ENCODE measurements around the gene OR51I1. TPM values are rescaled to one million over a fixed set of nuclear protein-coding genes. Genes with fewer than 3 reads are reported as not detected.

OR51I1 gene
- polyA plus RNA-seq, 2 of the 4 experiments (the other 2 are of a cell fraction), result not detected

DNA sequence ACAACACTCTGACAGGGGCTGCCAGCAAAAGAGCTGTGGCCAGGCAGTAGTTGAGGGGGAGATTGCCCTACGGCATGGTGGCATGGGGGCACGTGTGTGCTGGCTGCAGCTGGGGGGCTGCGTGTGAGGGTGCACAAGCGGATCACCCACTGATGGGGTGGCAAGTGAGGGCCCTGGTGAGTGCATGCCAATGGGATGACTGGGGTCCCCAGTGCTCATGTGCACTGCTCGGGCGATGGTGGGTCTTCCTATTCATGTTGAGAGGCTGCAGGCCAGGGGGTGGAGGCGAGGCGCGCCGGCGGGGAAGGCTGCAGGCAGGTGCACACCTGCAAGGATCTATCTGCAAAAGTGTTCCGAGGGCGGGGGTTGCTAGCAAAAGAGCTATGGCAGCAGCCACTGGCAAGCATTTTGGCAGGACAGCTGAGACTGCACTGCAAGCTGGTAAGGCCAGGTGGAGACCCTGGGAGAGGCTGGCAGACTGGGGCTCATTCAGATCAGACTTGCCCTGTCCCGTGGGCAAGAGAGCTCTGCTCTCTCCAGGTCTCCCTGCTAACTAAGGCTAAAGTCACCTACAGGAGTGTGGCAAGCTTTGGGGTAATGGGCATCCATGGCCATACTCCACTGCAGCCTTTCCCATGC lies 19.8 kb upstream of the OR51I1 start (continued):
- TF ChIP-seq KDM5A (IDR thresholded peaks at IDR 0.05) (no peak), CHD4 (IDR thresholded peaks at IDR 0.05; ENCODE audit: borderline replicate concordance) (no peak)

DNA sequence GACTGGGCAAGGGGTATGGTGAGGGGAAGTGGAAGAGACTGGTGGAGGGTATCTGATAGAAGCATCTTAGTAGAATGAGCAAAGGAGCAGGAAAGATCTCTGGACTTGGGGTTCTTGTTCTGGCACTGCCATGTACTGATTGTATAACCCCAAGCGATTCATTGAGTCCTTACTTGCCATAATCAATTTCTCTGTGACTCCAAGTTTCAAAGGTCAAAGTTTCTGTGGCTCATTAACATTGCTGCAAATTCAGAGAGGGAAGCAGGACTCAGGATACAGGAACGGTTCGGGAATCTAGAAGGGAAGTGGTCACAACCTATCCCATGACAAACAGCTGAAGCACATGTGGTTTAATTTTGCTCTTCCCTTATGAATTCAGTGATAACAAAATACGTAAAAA lies 8.1 kb upstream of the OR51I1 start:
- H3K4me1 ChIP-seq, result no peaks in the 10 kb centered on the region
- H3K9me3 ChIP-seq, result no peaks in the 10 kb centered on the region
- DNase-seq (ENCODE audit: low read depth in 1 of 2, low spot score in 1 of 2), result no peak
- no peak for FAIRE-seq
- 13% methylated on average over 4 of the region's 4 CpGs for WGBS (ENCODE audit: missing lambda C conversion rate)
- CTCF ChIA-PET, result interaction anchor here (1.4 kb wide), 1 partner anchor 11 kb away, joined by 3 read pairs; no protein-coding TSS in a partner anchor
- no peak overlapping the region for H3K4me2 ChIP-seq
- POLR2A ChIA-PET, result no interaction called here
- H3K4me3 ChIP-seq, result no peak overlapping the region
- ATAC-seq, result no peak
- TF ChIP-seq RNF2 (IDR thresholded peaks at IDR 0.05; ENCODE audit: borderline replicate concordance, low read depth) (no peak), EHF (CRISPR knock-in tag; IDR thresholded peaks at IDR 0.05) (no peak), CHD2 (IDR thresholded peaks at IDR 0.05; ENCODE audit: low read length, partially characterized antibody) (no peak)
- TF ChIP-seq, protein P1, sequence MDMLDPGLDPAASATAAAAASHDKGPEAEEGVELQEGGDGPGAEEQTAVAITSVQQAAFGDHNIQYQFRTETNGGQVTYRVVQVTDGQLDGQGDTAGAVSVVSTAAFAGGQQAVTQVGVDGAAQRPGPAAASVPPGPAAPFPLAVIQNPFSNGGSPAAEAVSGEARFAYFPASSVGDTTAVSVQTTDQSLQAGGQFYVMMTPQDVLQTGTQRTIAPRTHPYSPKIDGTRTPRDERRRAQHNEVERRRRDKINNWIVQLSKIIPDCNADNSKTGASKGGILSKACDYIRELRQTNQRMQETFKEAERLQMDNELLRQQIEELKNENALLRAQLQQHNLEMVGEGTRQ (IDR thresholded peaks at IDR 0.05), result no peak
- TF ChIP-seq, protein P2, sequence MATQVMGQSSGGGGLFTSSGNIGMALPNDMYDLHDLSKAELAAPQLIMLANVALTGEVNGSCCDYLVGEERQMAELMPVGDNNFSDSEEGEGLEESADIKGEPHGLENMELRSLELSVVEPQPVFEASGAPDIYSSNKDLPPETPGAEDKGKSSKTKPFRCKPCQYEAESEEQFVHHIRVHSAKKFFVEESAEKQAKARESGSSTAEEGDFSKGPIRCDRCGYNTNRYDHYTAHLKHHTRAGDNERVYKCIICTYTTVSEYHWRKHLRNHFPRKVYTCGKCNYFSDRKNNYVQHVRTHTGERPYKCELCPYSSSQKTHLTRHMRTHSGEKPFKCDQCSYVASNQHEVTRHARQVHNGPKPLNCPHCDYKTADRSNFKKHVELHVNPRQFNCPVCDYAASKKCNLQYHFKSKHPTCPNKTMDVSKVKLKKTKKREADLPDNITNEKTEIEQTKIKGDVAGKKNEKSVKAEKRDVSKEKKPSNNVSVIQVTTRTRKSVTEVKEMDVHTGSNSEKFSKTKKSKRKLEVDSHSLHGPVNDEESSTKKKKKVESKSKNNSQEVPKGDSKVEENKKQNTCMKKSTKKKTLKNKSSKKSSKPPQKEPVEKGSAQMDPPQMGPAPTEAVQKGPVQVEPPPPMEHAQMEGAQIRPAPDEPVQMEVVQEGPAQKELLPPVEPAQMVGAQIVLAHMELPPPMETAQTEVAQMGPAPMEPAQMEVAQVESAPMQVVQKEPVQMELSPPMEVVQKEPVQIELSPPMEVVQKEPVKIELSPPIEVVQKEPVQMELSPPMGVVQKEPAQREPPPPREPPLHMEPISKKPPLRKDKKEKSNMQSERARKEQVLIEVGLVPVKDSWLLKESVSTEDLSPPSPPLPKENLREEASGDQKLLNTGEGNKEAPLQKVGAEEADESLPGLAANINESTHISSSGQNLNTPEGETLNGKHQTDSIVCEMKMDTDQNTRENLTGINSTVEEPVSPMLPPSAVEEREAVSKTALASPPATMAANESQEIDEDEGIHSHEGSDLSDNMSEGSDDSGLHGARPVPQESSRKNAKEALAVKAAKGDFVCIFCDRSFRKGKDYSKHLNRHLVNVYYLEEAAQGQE (IDR thresholded peaks at IDR 0.05), result no peak
- no peak overlapping the region for H3K27ac ChIP-seq

DNA sequence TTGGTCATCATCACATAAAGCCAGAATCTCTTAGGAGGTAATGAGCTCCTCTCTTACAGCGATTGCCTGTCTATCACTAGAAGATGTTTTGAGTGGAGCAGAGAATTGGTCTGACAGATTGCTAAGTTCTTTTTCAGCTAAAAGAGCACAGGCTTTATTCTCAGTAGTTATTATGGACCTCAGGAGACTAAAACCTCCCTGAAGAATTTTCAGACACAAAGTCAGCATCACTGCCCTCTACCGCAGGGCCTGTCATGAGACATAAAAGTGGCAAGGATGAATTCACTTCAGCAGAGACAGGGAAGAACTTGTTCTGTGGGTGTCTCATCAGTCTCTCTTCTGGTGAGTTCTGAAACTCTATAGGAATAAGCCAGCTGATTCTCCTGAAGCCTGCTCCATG lies 7.7 kb upstream of the OR51I1 start, which contains the start of gene OR51I2:
TSS of gene OR51I2 (plus strand) at position 301 of the 400 bp plus-strand sequence. CDS start 4,166 bp downstream, outside the sequence.
- H3K4me1 ChIP-seq, result no peaks in the 10 kb centered on the region
- H3K9me3 ChIP-seq, result no peaks in the 10 kb centered on the region
- ATAC-seq (no peak), DNase-seq (ENCODE audit: low read depth in 1 of 2, low spot score in 1 of 2) (no peak), FAIRE-seq (no peak)
- CTCF ChIA-PET, result interaction anchor here (0.9 to 1.4 kb wide), 3 partner anchors 12 to 324 kb away, joined by 3 read pairs; no protein-coding TSS in a partner anchor
- 79% methylated on average over 2 of the region's 2 CpGs for WGBS (ENCODE audit: missing lambda C conversion rate)
- no peak within 1 kb of the TSS for H3K4me3 ChIP-seq
- H3K27ac ChIP-seq, result no peak within 1 kb of the TSS
- POLR2A ChIA-PET, result no interaction called here
- H3K4me2 ChIP-seq, result no peak within 1 kb of the TSS
- TF ChIP-seq TFCP2L1 (CRISPR knock-in tag; IDR thresholded peaks at IDR 0.05) (no peak), GATA3 (IDR thresholded peaks at IDR 0.05; ENCODE audit: borderline replicate concordance) (no peak), CEBPB (IDR thresholded peaks at IDR 0.05) (no peak), POLR2AphosphoS2 (conservative IDR thresholded peaks at IDR 0.05; ENCODE audit: low read length) (no peak), SREBF2 (IDR thresholded peaks at IDR 0.05) (no peak), ESRRA (IDR thresholded peaks at IDR 0.05; ENCODE audit: borderline replicate concordance, low read length) (no peak), RAD21 (conservative IDR thresholded peaks at IDR 0.05 in 1 of 2, IDR thresholded peaks at IDR 0.05 in 1 of 2) (no peak), EHMT2 (IDR thresholded peaks at IDR 0.05; ENCODE audit: low read depth) (no peak), RFX5 (IDR thresholded peaks at IDR 0.05) (no peak), FOSB (CRISPR knock-in tag; IDR thresholded peaks at IDR 0.05) (no peak), EHF (CRISPR knock-in tag; IDR thresholded peaks at IDR 0.05) (no peak), HDAC2 (IDR thresholded peaks at IDR 0.05) (no peak), HOXB5 (CRISPR knock-in tag; IDR thresholded peaks at IDR 0.05) (no peak), ZNF302 (CRISPR knock-in tag; IDR thresholded peaks at IDR 0.05) (no peak), TP53 (CRISPR knock-in tag; IDR thresholded peaks at IDR 0.05) (no peak), ZC3H11A (IDR thresholded peaks at IDR 0.05) (no peak), HOXB13 (CRISPR knock-in tag; IDR thresholded peaks at IDR 0.05; ENCODE audit: low read depth) (no peak)
- TF ChIP-seq, protein P3, sequence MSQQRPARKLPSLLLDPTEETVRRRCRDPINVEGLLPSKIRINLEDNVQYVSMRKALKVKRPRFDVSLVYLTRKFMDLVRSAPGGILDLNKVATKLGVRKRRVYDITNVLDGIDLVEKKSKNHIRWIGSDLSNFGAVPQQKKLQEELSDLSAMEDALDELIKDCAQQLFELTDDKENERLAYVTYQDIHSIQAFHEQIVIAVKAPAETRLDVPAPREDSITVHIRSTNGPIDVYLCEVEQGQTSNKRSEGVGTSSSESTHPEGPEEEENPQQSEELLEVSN (IDR thresholded peaks at IDR 0.05; ENCODE audit: borderline replicate concordance, low read depth), result no peak
- TF ChIP-seq, protein P4, sequence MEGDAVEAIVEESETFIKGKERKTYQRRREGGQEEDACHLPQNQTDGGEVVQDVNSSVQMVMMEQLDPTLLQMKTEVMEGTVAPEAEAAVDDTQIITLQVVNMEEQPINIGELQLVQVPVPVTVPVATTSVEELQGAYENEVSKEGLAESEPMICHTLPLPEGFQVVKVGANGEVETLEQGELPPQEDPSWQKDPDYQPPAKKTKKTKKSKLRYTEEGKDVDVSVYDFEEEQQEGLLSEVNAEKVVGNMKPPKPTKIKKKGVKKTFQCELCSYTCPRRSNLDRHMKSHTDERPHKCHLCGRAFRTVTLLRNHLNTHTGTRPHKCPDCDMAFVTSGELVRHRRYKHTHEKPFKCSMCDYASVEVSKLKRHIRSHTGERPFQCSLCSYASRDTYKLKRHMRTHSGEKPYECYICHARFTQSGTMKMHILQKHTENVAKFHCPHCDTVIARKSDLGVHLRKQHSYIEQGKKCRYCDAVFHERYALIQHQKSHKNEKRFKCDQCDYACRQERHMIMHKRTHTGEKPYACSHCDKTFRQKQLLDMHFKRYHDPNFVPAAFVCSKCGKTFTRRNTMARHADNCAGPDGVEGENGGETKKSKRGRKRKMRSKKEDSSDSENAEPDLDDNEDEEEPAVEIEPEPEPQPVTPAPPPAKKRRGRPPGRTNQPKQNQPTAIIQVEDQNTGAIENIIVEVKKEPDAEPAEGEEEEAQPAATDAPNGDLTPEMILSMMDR (IDR thresholded peaks at IDR 0.05), result no peak
